NCI-H748 (cell line): Measurements from ENCODE around the gene CFAP46.
"Not testable (repeated sequence)": the region's sequence is repeated elsewhere in the genome, so short reads cannot be mapped to it uniquely, and the experiment has no call there.

Experiments used
- DNase-seq: peaks from one replicate; lab custom pipeline; 2025; ENCODE audit not compliant: unreplicated experiment; lab: John Stamatoyannopoulos, UW

The CFAP46 gene

DNA sequence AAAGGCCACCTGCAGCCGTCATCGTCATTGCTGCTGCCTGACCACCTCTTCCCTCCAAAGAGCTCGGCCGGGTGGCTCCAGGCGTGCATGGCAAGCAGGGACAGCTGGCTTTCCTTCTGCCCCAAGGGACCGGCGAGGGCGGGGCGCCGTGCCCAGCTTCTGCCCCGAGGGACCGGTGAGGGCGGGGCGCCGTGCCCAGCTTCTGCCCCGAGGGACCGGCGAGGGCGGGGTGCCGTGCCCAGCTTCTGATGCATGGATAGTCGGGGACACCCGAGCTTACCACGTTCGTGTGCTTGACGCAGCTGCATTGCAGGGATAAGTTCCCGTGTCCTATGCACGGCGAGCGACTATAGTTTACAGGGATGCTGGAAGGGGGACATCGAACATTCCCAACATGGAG is 27.0 kb downstream of the CFAP46 start:
- DNase-seq, result no peak

- DNase-seq, result no peak
Measured at GRCh38 chr10:132914732-132915131, 27.6 kb downstream of the CFAP46 start.

DNA sequence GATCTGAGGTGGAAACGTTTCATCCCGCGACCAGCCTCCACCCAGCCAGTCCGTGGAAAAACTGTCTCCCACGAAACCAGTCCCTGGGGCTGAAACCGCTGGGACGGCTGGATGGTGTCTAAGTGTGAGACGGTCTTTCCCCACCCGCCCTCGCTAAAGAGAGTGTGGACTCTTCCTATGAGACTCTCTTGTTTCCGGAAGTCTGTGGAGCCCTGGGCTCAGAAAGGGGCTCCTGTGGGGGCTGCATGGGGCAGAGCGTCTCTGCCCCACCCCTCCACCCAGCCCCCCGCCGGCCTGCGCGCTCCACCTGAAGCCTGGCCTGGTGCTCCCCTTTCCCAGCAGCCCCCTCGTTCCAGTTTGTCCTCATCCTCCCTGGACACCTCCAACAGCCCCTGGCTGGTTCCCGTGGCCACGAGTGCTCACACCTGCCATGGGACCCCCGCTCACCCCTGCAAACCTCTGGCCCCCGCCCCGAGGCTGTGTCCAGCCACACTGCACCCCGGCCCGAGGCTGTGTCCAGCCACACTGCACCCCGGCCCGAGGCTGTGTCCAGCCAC is 28.7 kb downstream of the CFAP46 start:
- no peak for DNase-seq

GRCh38 chr10:132912713-132913558 is 29.4 kb downstream of the CFAP46 start:
- no peak for DNase-seq

DNA sequence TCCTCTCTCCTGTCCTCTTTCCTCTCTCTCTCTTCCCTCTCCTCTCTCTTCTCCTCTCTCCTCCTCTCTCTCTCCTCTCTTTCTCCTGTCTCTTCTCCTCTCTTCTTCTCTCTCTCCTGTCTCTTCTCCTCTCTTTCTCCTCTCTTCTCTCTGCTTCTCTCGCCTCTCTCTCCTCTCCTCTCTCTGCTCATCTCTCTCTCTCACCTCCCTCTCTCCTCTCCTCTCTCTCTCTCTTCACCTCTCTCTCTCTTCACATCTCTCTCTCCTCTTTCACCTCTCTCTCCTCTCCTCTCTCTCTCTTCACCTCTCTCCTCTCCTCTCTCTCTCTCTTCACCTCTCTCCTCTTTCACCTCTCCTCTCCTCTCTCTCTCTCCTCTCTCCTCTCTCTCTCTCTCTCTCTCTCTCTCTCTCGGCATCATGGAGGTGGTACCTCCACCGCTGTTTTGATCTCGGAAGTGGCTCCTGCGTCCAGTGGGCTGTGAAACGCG is 30.1 kb downstream of the CFAP46 start:
- DNase-seq, result no peak

DNA sequence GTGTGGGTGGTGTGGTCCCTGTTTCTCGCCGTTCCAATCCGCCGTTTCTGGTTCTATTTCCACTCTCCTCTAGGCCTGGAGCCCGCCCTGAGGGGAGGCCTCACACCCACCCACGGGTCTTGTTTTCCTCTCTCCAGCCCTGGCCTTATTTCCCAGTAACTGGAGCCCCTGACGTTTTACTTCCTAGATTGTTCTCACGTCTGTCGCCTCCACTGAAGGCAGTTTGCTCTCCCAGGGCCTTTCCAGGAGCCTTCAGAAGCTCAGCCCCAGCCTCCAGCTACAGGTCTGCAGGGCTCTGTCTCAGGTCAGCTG is 30.6 kb downstream of the CFAP46 start:
- no peak for DNase-seq

- DNase-seq, result no peak
Measured at GRCh38 chr10:132910901-132911785, 31.2 kb downstream of the CFAP46 start.

DNA sequence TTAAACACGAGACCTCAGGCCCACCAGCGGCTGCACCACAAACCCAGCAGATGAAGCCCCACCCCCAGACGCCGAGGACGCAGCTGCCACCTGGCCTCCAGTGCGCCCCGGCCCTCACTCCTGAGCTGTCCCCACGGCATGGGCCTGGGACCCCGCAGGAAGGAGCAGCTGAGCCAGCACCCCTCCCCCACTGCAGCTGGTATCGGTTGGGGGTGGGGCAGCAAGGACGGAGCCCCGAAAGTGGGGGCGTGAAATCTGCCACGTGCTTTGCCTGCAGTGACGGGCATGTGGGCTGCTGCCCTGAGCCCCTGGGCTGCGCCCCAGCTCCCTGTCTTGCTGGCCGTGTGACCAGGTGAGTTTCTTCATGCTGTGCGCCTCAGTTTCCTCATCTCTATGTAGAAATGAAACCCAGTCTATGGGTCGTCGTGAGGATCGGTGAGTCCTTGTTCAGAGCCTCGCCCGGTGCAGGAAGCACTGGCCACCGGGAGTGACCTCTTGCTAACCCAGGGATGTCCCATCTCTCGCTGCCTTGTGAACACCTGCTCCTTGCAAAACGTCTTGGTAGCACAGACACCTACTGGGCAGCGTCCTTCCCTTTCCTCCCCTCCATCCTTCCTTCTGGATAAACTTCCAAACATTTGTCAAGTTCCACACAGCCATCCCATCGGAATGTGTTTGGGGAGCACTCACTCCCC is 32.0 kb downstream of the CFAP46 start:
- no peak for DNase-seq

DNA sequence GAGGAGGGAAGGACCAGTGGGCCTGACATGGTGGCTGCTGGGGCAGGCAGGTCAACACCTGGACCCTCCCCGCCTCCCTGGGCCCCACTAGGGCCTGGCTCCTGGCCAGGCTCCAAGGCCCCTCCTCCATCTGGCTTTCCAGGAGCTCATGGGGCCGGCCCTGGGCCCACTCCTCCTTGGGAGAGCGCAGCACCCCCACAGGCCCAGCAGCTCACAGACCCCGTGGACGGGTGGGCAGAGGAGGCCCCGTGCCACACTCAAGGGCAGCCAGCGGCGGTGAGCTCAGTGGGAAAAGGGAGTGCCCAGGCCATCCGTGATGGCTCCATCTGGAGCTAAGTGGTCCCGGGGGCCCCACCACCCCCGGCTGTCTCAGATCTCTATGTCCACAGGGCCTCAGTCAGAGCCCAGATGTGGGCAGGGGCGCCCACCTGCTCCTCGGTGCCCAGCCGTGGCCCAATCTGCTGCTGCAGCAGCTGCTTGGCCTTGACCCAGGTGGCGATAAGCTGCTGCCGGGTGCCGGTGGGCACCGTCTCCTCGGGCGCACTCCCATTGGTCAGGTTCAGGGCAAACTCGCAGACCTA is 32.8 kb downstream of the CFAP46 start:
- no peak for DNase-seq

- no peak for DNase-seq
Measured at GRCh38 chr10:132908621-132909295, 33.6 kb downstream of the CFAP46 start.

- no peak for DNase-seq
Measured at GRCh38 chr10:132907821-132908620, 34.3 kb downstream of the CFAP46 start.

GRCh38 chr10:132906836-132907235 is 35.5 kb downstream of the CFAP46 start:
- DNase-seq, result no peak

DNA sequence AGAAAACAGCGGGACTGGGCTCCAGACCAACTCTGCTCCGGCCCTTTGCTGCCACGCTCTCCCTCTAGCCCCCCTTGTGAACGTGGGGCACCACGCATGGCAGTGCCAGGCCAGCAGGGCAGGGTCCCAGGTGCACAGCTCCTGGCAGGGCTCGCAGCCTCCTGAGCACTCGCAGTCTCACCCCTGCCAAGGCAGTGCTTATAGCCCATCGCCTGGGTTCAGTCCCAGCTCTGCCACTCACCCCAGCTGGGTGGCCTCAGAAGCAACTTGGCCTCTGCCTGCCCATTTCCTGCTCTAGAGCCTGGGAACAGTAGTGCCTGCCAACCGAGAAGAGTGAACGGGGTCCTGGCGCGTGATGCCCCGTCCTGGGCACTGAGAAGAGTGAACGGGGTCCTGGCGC is 36.3 kb downstream of the CFAP46 start:
- DNase-seq, result no peak

- no peak for DNase-seq
Measured at GRCh38 chr10:132905661-132906060, 36.7 kb downstream of the CFAP46 start.

DNA sequence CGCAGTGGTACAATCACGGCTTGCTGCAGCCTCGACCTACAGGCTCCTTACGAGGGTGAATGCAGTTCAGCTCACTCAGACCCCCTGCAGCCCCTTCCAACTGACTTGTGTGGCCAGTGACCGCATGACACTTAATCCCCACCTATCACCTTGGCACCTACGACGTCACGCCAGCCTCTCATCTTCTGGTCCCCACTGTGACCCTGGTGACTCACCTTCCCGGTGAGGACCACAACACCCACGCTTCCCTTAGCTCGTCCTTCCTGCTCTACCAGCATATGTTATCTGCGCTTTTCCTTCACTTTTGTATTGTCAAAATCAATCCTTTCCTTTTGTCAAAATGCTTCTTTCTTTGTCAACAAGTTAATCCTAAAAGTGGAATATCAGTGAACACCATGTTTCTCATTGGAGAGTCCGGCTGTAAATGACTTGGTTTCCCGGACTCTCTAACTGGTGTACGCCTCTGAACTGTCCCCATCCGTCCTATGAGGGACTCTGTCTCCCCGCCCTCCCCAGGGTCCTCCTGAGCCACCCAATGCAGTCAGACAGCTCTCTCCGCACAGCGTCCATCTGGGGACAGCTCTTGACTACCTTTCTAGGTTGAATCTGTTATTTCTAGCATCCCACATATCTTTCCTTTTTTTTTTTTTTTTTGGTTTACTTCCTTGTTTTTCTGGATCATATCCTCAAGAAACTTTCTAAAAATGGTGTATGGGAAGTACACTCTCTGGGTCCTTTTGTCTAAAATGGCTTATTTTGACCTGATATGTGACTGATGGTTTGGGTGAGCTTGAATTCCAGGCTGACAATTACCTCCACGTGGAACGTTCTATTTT is 37.3 kb downstream of the CFAP46 start:
- DNase-seq, result no peak

DNA sequence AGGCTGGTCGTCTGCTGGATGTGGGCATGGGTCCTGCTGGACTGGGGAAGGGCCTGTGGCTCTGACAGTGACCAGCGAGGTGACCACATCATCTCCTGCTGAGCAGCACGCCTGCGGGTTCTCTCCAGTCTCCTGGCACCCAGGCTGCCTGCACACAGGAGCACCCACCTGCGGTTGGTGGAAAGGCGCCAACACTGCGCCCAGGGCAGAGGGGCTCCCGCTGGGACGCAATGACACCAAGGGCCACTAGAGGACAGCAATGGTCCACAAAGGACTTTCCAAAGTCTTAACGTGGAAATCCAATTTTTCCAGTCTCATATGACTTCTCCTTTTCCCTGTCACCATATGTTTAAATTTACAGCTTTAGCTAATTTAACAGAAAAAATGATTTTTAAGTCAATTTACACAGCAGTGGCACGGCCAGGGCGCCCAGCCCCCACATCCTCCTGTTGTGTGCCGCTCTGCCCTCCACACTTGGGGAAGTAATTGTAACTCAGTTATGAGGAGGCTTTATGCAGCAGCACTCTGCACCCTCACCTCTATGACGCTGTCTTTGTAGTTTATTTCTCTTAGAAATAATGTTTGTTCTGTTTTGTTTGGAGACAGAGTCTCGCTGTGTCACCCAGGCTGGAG is 38.1 kb downstream of the CFAP46 start:
- DNase-seq, result peak; percentile 42

GRCh38 chr10:132902656-132903575 is 39.5 kb downstream of the CFAP46 start:
- not testable (repeated sequence) for DNase-seq
